Type B pancreatic cell (in vitro differentiated cells): ENCODE data around the gene SLC25A25. TPM values are rescaled to one million over a fixed set of nuclear protein-coding genes. Genes with fewer than 3 reads are reported as not detected.

Experiments
- DNase-seq: peaks from one replicate; pipeline ENCODE4 v3.0.0; 2021; ENCODE audit warnings: mixed read lengths; ENCODE audit not compliant: unreplicated experiment; ENCODE audit errors: extremely low spot score
- H3K27ac Mint-ChIP-seq: 2 replicates; pipeline ENCODE4 v1.8.0; 2021; ENCODE audit warnings: mild to moderate bottlenecking, mixed read lengths
- H3K27me3 Mint-ChIP-seq: 2 replicates; pipeline ENCODE4 v1.8.0; 2021; ENCODE audit warnings: mixed read lengths
- H3K36me3 Mint-ChIP-seq: 2 replicates; pipeline ENCODE4 v1.8.0; 2021; ENCODE audit warnings: mixed read lengths
- H3K4me1 Mint-ChIP-seq: one replicate; pipeline ENCODE4 v1.8.0; 2021; ENCODE audit warnings: mixed read lengths; ENCODE audit not compliant: unreplicated experiment
- H3K4me3 Mint-ChIP-seq: 2 replicates; pipeline ENCODE4 v1.8.0; 2021; ENCODE audit warnings: mild to moderate bottlenecking, mixed read lengths
- H3K9me3 Mint-ChIP-seq: 2 replicates; pipeline ENCODE4 v1.8.0; 2021; ENCODE audit warnings: mixed read lengths
- CTCF ChIP-seq: fragments of 200-600 bp; sonication (generic); conservative IDR thresholded peaks from 2 replicates; pipeline ENCODE4 v1.5.0; 2021; ENCODE audit warnings: antibody characterized with exemption, mild to moderate bottlenecking
- total RNA-seq: library from RNA; stranded (reverse); gene quantifications from 2 replicates; pipeline ENCODE4 v1.2.1, GENCODE V29; 2021; ENCODE audit warnings: low replicate concordance

Gene SLC25A25
- total RNA-seq, 1 donor from 2014 or later = 19.1 TPM

GRCh38 chr9:128122809-128123175 lies 54.8 kb downstream of the SLC25A25 start:
- Mint-ChIP-seq H3K36me3 (no peaks in the 10 kb centered on the region), H3K4me3 (no peak overlapping the region), H3K9me3 (no peaks in the 10 kb centered on the region)

DNA sequence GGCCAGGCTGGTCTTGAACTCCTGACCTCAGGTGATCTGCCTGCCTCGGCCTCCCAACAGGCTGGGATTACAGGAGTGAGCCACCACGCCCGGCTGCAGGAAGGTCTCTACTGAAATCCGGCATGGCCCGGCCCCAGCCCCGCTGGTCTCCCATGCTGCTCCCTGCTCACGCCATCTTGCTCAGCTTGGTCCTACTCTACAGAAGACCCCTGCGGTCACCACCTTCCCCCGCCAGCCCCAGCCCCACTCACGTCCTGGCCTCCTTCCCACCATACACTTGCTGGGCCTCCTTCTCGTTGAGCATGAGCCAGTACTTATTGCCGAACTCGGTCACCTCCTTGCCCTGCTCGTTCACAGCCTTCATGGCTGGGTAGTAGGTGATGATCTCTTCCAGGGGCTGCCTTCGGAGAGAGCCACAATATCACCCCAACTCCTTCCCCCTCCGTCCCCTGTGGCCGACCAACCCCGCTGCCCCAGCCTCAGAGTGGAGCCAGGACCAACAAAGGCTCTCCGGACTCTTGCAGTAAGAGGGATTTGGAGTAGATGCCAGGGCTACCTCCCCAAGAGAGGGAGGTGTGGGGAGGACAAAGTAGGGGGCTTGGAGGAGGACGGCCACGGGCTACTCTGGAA lies 55.5 kb downstream of the SLC25A25 start:
- Mint-ChIP-seq H3K4me3 (no peak overlapping the region), H3K9me3 (no peaks in the 10 kb centered on the region), H3K36me3 (no peaks in the 10 kb centered on the region), H3K27me3 (no peaks in the 10 kb centered on the region), H3K4me1 (peaks cover 9% of the 10 kb centered on the region), H3K27ac (no peak overlapping the region)
- no peak for DNase-seq
- TF ChIP-seq CTCF = no peak

More at GRCh38 chr9:128122809-128123175, 54.8 kb downstream of the SLC25A25 start:
- Mint-ChIP-seq H3K27ac (no peak overlapping the region), H3K27me3 (no peaks in the 10 kb centered on the region), H3K4me1 (peaks cover 11% of the 10 kb centered on the region)
- DNase-seq = no peak
- no peak for TF ChIP-seq CTCF

GRCh38 chr9:128124451-128124850 lies 56.4 kb downstream of the SLC25A25 start:
- H3K27ac Mint-ChIP-seq = no peak overlapping the region
- no peak overlapping the region for H3K4me3 Mint-ChIP-seq
- H3K9me3 Mint-ChIP-seq = no peaks in the 10 kb centered on the region
- no peak for DNase-seq
- TF ChIP-seq CTCF = no peak
- H3K27me3 Mint-ChIP-seq = no peaks in the 10 kb centered on the region
- H3K4me1 Mint-ChIP-seq = peaks cover 15% of the 10 kb centered on the region
- H3K36me3 Mint-ChIP-seq = no peaks in the 10 kb centered on the region

GRCh38 chr9:128124873-128125579 lies 57.0 kb downstream of the SLC25A25 start:
- H3K36me3 Mint-ChIP-seq = no peaks in the 10 kb centered on the region
- peaks cover 15% of the 10 kb centered on the region for H3K4me1 Mint-ChIP-seq
- no peaks in the 10 kb centered on the region for H3K9me3 Mint-ChIP-seq
- no peaks in the 10 kb centered on the region for H3K27me3 Mint-ChIP-seq
- DNase-seq = no peak
- TF ChIP-seq CTCF = peak; percentile 66
- peak overlapping the region; percentile 67 for H3K4me3 Mint-ChIP-seq
- no peak overlapping the region for H3K27ac Mint-ChIP-seq

DNA sequence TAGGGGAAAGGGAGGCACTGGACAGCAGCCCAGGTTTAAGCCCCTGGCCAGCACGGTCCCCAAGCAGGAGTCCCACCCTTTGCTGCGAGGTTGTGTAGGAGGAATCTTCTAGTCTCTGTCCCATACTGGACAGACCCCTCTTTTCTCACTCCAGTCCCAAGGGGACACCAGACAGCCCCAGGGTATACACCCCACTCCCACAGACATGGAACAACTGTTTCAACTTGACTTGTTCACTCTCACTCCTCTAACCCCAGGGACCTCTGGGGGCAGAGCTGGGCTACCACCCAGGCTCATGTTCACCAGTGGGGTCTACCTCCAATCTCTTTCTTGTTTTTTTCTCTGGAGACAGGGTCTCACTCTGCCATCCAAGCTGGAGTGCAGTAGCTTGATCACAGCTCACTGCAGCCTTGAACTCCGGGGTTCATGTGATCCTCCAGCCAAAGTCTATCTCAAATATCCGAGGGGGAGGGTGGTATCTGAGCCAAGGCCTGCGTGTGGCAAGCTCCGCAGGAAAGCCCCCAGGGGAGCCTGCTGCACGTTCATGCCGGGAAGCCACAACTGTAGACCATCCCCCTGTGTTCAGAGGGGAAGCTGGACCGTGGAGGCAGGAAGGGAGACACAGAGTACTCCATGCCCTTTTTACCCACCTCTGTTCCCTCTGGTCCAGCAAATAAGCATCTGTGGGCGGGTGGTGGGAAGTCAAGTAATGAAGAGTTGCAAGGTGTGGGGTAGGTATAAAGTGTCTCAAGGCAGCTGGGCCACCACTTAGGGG lies 57.7 kb downstream of the SLC25A25 start:
- no peaks in the 10 kb centered on the region for H3K27me3 Mint-ChIP-seq
- no peaks in the 10 kb centered on the region for H3K9me3 Mint-ChIP-seq
- TF ChIP-seq CTCF = no peak
- H3K4me3 Mint-ChIP-seq = peak overlapping the region; percentile 81
- H3K4me1 Mint-ChIP-seq = peaks cover 15% of the 10 kb centered on the region
- peak overlapping the region; percentile 76 for H3K27ac Mint-ChIP-seq
- no peak for DNase-seq
- no peaks in the 10 kb centered on the region for H3K36me3 Mint-ChIP-seq
